HepG2 (cell line): ENCODE data around the gene MADD. TPM values are rescaled to one million over a fixed set of nuclear protein-coding genes. Genes with fewer than 3 reads are reported as not detected.

ENCODE experiments used
- FOXA1 ChIP-seq, 2 experiments: fragments of 450-650 bp in 1 of 2; sonication (generic) in 1 of 2; formaldehyde crosslinking in 1 of 2; IDR thresholded peaks; 2 replicates each; pipeline versions ENCODE4 v1.4.0 to v1.6.1; 2016 to 2020; ENCODE audit warnings: missing genetic modification reagents in 1 of 2
- FOXA3 ChIP-seq: IDR thresholded peaks from 2 replicates; pipeline ENCODE4 v1.6.1; 2016; ENCODE audit warnings: missing genetic modification reagents, missing compliant biosample characterization
- FOXK2 ChIP-seq: fragments of 450-650 bp; IDR thresholded peaks from 2 replicates; pipeline ENCODE4 v1.6.1; 2016
- FOXP1 ChIP-seq, 2 experiments: fragments of 450-650 bp in 1 of 2; IDR thresholded peaks; 2 replicates each; pipeline ENCODE4 v1.6.1; 2017 to 2018; ENCODE audit warnings: antibody characterized with exemption in 1 of 2
- GABPB1 ChIP-seq: IDR thresholded peaks from 2 replicates; pipeline ENCODE4 v1.6.1; 2016; ENCODE audit warnings: mild to moderate bottlenecking, missing genetic modification reagents, moderate library complexity, missing compliant biosample characterization
- KAT8 ChIP-seq: IDR thresholded peaks from 2 replicates; pipeline ENCODE4 v1.6.1; 2016; ENCODE audit warnings: missing genetic modification reagents, missing compliant biosample characterization
- KLF16 ChIP-seq, 2 experiments: sonication (generic) in 1 of 2; formaldehyde crosslinking in 1 of 2; IDR thresholded peaks; 2 replicates each; pipeline versions ENCODE4 v1.6.1 to v1.8.0; 2016 to 2023; ENCODE audit warnings: missing genetic modification reagents in 2 of 2, missing compliant biosample characterization in 1 of 2
- NCOA2 ChIP-seq: sonication (generic); formaldehyde crosslinking; IDR thresholded peaks from 2 replicates; pipeline ENCODE4 v1.8.0; 2022; ENCODE audit warnings: inconsistent platforms
- PCBP2 ChIP-seq: fragments of 200-400 bp; formaldehyde crosslinking; optimal IDR thresholded peaks from 2 replicates; pipeline ENCODE3; 2018; ENCODE audit warnings: low read length, low read depth; ENCODE audit not compliant: poor library complexity, severe bottlenecking
- SAP130 ChIP-seq: IDR thresholded peaks from 2 replicates; pipeline ENCODE4 v1.6.1; 2016; ENCODE audit warnings: low read depth
- TBX2 ChIP-seq: sonication (generic); formaldehyde crosslinking; IDR thresholded peaks from 2 replicates; pipeline ENCODE4 v1.5.0; 2020; ENCODE audit warnings: missing genetic modification reagents, mild to moderate bottlenecking, borderline replicate concordance
- TBX3 ChIP-seq: fragments of 450-650 bp; IDR thresholded peaks from 2 replicates; pipeline ENCODE4 v1.6.1; 2017; ENCODE audit warnings: antibody characterized with exemption, mild to moderate bottlenecking, inconsistent platforms, borderline replicate concordance
- ZNF501 ChIP-seq: sonication (generic); formaldehyde crosslinking; IDR thresholded peaks from 2 replicates; pipeline ENCODE4 v1.5.1; 2020; ENCODE audit warnings: mild to moderate bottlenecking, moderate library complexity, missing genetic modification reagents
- ZNF644 ChIP-seq: IDR thresholded peaks from 2 replicates; pipeline ENCODE4 v1.6.1; 2016; ENCODE audit warnings: low read depth
- polyA plus RNA-seq, 8 experiments: library from polyadenylated mRNA; depleted of rRNA in 3 of 8; stranded (reverse) in 7 of 8; unstranded in 1 of 8; fragments of >200 nt; fragmentation: Illumina TruSeq in 4 of 8; extraction: Trizol in 4 of 8; gene quantifications; 2 replicates each; pipeline versions ENCODE4 v1.2.1 to v1.2.3, GENCODE V29; 2011 to 2016; ENCODE audit warnings: low read depth in 4 of 8, missing spikeins in 1 of 8, mixed read lengths in 1 of 8; ENCODE audit not compliant: insufficient read depth in 1 of 8
- total RNA-seq, 5 experiments: library from RNA; depleted of rRNA; stranded (reverse); fragments of >200 nt; fragmentation: Illumina TruSeq; extraction: Trizol; gene quantifications; 2 replicates each; pipeline ENCODE4 v1.2.3, GENCODE V29; 2016; ENCODE audit warnings: low read depth in 1 of 5
- TF ChIP-seq, protein P1 (sequence below): sonication (generic); formaldehyde crosslinking; IDR thresholded peaks from 2 replicates; pipeline ENCODE4 v1.9.0; 2022; ENCODE audit warnings: low read depth, missing genetic modification reagents
- TF ChIP-seq, protein P2 (sequence below): sonication (generic); formaldehyde crosslinking; IDR thresholded peaks from 2 replicates; pipeline ENCODE4 v1.5.0; 2020; ENCODE audit warnings: missing genetic modification reagents
- TF ChIP-seq, protein P3 (sequence below): sonication (generic); formaldehyde crosslinking; IDR thresholded peaks from 2 replicates; pipeline ENCODE4 v1.8.0; 2022; ENCODE audit warnings: missing genetic modification reagents, mild to moderate bottlenecking, inconsistent platforms, borderline replicate concordance
- TF ChIP-seq, protein P4 (sequence below): sonication (generic); formaldehyde crosslinking; IDR thresholded peaks from 2 replicates; pipeline ENCODE4 v1.8.0; 2022; ENCODE audit warnings: mild to moderate bottlenecking, missing genetic modification reagents, borderline replicate concordance
- TF ChIP-seq, protein P5 (sequence below): IDR thresholded peaks from 2 replicates; pipeline ENCODE4 v1.6.1; 2016; ENCODE audit warnings: mild to moderate bottlenecking

MADD gene
- total and polyA plus RNA-seq, 2 of the 13 experiments (the other 11 are each of a cell fraction or from before 2014, with no cell fraction given), result 18.0 to 29.2 TPM

DNA sequence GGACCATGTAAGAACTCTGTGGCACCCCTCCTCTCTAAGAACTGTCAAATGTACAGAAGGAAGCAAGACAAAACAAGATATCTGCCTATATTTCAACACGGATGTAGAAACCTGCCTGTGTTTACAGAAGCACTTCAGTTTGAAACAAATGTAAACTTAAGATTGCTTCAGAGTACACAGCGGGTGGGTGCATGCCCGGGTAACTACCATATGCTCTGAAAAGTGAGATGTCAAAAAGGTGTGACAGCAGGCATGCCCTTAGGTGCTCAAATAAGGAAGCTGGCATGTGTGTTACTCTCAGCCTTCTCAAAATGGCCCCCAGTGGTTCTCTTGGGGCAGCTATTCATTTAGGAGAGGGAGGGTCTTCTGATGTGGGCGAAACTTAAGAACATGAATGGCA, 26.5 kb upstream of the MADD start (continued):
- TF ChIP-seq, protein P1, sequence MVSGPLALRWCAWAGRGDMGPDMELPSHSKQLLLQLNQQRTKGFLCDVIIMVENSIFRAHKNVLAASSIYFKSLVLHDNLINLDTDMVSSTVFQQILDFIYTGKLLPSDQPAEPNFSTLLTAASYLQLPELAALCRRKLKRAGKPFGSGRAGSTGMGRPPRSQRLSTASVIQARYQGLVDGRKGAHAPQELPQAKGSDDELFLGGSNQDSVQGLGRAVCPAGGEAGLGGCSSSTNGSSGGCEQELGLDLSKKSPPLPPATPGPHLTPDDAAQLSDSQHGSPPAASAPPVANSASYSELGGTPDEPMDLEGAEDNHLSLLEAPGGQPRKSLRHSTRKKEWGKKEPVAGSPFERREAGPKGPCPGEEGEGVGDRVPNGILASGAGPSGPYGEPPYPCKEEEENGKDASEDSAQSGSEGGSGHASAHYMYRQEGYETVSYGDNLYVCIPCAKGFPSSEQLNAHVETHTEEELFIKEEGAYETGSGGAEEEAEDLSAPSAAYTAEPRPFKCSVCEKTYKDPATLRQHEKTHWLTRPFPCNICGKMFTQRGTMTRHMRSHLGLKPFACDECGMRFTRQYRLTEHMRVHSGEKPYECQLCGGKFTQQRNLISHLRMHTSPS, result peak; percentile 73; the same call in 1 of the 2 replicates
- TF ChIP-seq, protein P2, sequence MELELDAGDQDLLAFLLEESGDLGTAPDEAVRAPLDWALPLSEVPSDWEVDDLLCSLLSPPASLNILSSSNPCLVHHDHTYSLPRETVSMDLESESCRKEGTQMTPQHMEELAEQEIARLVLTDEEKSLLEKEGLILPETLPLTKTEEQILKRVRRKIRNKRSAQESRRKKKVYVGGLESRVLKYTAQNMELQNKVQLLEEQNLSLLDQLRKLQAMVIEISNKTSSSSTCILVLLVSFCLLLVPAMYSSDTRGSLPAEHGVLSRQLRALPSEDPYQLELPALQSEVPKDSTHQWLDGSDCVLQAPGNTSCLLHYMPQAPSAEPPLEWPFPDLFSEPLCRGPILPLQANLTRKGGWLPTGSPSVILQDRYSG (CRISPR knock-in tag), result no peak
- TF ChIP-seq KAT8 (CRISPR knock-in tag) (0 out of 2 replicates have a peak, but pooled peaks have one; percentile 33), ZNF501 (CRISPR knock-in tag) (no peak), FOXK2 (peak; percentile 26; the same call in 1 of the 2 replicates), FOXP1 (IDR thresholded peaks at IDR 0.05) (peak; percentile 78), FOXP1 (CRISPR knock-in tag; IDR thresholded peaks at IDR 0.05) (peak; percentile 91), ZNF644 (CRISPR knock-in tag) (no peak), PCBP2 (no peak), KLF16 (CRISPR knock-in tag; IDR thresholded peaks at IDR 0.05) (0 out of 4 replicates have a peak, but pooled peaks of 1 of the 2 experiments have one; percentile 35), NCOA2 (CRISPR knock-in tag) (peak; percentile 56), TBX3 (peak; percentile 33; the same call in 1 of the 2 replicates), GABPB1 (CRISPR knock-in tag) (peak; percentile 30; the same call in 1 of the 2 replicates), SAP130 (CRISPR knock-in tag) (peak; percentile 78), FOXA1 (IDR thresholded peaks at IDR 0.05) (peak; percentile 76; the same call in 1 of the 2 replicates), FOXA1 (CRISPR knock-in tag; IDR thresholded peaks at IDR 0.05) (peak; percentile 93), TBX2 (CRISPR knock-in tag) (peak; percentile 41; the same call in 1 of the 2 replicates), FOXA3 (CRISPR knock-in tag) (peak; percentile 96)
- TF ChIP-seq, protein P3, sequence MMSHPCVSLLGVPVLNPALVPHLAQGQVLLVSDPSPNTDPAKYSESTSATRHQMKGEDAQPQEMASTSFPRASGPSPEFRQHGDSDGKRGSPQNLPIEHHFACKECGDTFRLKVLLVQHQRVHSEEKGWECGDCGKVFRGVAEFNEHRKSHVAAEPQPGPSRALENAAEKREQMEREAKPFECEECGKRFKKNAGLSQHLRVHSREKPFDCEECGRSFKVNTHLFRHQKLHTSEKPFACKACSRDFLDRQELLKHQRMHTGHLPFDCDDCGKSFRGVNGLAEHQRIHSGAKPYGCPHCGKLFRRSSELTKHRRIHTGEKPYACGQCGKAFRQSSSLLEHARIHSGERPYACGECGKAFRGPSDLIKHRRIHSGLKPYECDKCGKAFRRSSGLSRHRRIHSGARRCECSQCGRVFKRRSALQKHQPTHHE (CRISPR knock-in tag), result no peak
- TF ChIP-seq, protein P4, sequence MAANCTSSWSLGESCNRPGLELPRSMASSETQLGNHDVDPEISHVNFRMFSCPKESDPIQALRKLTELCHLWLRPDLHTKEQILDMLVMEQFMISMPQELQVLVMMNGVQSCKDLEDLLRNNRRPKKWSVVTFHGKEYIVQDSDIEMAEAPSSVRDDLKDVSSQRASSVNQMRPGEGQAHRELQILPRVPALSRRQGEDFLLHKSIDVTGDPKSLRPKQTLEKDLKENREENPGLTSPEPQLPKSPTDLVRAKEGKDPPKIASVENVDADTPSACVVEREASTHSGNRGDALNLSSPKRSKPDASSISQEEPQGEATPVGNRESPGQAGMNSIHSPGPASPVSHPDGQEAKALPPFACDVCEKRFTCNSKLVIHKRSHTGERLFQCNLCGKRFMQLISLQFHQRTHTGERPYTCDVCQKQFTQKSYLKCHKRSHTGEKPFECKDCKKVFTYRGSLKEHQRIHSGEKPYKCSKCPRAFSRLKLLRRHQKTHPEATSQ, result no peak
- TF ChIP-seq, protein P5, sequence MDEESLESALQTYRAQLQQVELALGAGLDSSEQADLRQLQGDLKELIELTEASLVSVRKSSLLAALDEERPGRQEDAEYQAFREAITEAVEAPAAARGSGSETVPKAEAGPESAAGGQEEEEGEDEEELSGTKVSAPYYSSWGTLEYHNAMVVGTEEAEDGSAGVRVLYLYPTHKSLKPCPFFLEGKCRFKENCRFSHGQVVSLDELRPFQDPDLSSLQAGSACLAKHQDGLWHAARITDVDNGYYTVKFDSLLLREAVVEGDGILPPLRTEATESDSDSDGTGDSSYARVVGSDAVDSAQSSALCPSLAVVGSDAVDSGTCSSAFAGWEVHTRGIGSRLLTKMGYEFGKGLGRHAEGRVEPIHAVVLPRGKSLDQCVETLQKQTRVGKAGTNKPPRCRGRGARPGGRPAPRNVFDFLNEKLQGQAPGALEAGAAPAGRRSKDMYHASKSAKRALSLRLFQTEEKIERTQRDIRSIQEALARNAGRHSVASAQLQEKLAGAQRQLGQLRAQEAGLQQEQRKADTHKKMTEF (CRISPR knock-in tag), result peak; percentile 50; the same call in 1 of the 2 replicates
